GM12872 (cell line): Measurements from ENCODE around the gene SERPINB4.

Experiments used
- CTCF ChIP-seq: IDR thresholded peaks from 3 replicates; pipeline ENCODE4 v1.5.1; 2011; ENCODE audit warnings: low read depth, mild to moderate bottlenecking, low read length, moderate library complexity; ENCODE audit not compliant: insufficient read depth

SERPINB4 gene

GRCh38 chr18:63637703-63638102 lies 6.4 kb downstream of the SERPINB4 start:
- no peak for TF ChIP-seq CTCF

- no peak for TF ChIP-seq CTCF
These were observed 16.2 kb downstream of the SERPINB4 start for GRCh38 chr18:63627819-63628218.

GRCh38 chr18:63626431-63626830 lies 17.6 kb downstream of the SERPINB4 start:
- no peak for TF ChIP-seq CTCF

GRCh38 chr18:63624863-63625262 lies 19.2 kb downstream of the SERPINB4 start:
- TF ChIP-seq CTCF: no peak

GRCh38 chr18:63619661-63620060 lies 24.4 kb downstream of the SERPINB4 start:
- TF ChIP-seq CTCF: no peak

GRCh38 chr18:63617915-63618234 lies 26.2 kb downstream of the SERPINB4 start:
- TF ChIP-seq CTCF: no peak

- no peak for TF ChIP-seq CTCF
These were observed 26.8 kb downstream of the SERPINB4 start for GRCh38 chr18:63617049-63617914.
